Fibroblast of skin of right quadriceps (primary cell): ENCODE data around the gene HLA-DOB.
A peak's percentile ranks its signal among the peaks of the same experiment; 100 is the strongest.
"Not testable (repeated sequence)": the region's sequence is repeated elsewhere in the genome, so short reads cannot be mapped to it uniquely, and the experiment has no call there.

Experiments
- DNase-seq: peaks from one replicate; pipeline ENCODE4 v3.0.0-alpha.2; 2013

Gene HLA-DOB

GRCh38 chr6:32807020-32807580 lies 9.7 kb downstream of the HLA-DOB start:
- DNase-seq, result no peak

- not testable (repeated sequence) for DNase-seq
Observed at GRCh38 chr6:32805404-32805803, 11.4 kb downstream of the HLA-DOB start.

- no peak for DNase-seq
Observed at GRCh38 chr6:32803416-32803815, 13.4 kb downstream of the HLA-DOB start.

- no peak for DNase-seq
Observed at GRCh38 chr6:32799740-32800139, 17.1 kb downstream of the HLA-DOB start.

- no peak for DNase-seq
Observed at GRCh38 chr6:32799168-32799567, 17.6 kb downstream of the HLA-DOB start.

GRCh38 chr6:32796848-32797776 lies 19.7 kb downstream of the HLA-DOB start:
- peak; percentile 58 for DNase-seq

GRCh38 chr6:32794510-32794909 lies 22.3 kb downstream of the HLA-DOB start:
- no peak for DNase-seq

GRCh38 chr6:32792901-32793435 lies 23.8 kb downstream of the HLA-DOB start:
- DNase-seq, result no peak

GRCh38 chr6:32790306-32790705 lies 26.5 kb downstream of the HLA-DOB start:
- DNase-seq, result no peak

- DNase-seq, result peak; percentile 54
Observed at GRCh38 chr6:32785781-32786533, 30.8 kb downstream of the HLA-DOB start.

GRCh38 chr6:32782923-32783322 lies 33.9 kb downstream of the HLA-DOB start:
- DNase-seq, result not testable (repeated sequence)

- DNase-seq, result no peak
Observed at GRCh38 chr6:32779036-32779435, 37.8 kb downstream of the HLA-DOB start.

GRCh38 chr6:32775071-32775470 lies 41.7 kb downstream of the HLA-DOB start:
- no peak for DNase-seq

GRCh38 chr6:32774426-32774825 lies 42.4 kb downstream of the HLA-DOB start:
- DNase-seq, result no peak

- no peak for DNase-seq
Observed at GRCh38 chr6:32772656-32773055, 44.1 kb downstream of the HLA-DOB start.

- DNase-seq, result no peak
Observed at GRCh38 chr6:32764048-32764447, 52.8 kb downstream of the HLA-DOB start.

- DNase-seq, result no peak
Observed at GRCh38 chr6:32763421-32763820, 53.4 kb downstream of the HLA-DOB start, which contains the start of gene HLA-DQB2. Gene HLA-DQB2 (minus strand): TSS chr6:32763532. CDS start chr6:32763470, 62 bp downstream.
